GM19240 (cell line): Measurements from ENCODE around the gene APBB1.

Experiments used
- DNase-seq: peaks from one replicate; pipeline ENCODE4 v3.0.0; 2011; ENCODE audit warnings: low spot score; ENCODE audit not compliant: insufficient read length

APBB1 gene

GRCh38 chr11:6351782-6352382 is 67.0 kb downstream of the APBB1 start:
- DNase-seq: no peak

GRCh38 chr11:6350486-6350885 is 68.4 kb downstream of the APBB1 start:
- no peak for DNase-seq

- no peak for DNase-seq
Measured at GRCh38 chr11:6350043-6350442, 68.9 kb downstream of the APBB1 start.

- DNase-seq: no peak
Measured at GRCh38 chr11:6345366-6345765, 73.5 kb downstream of the APBB1 start.
